Calu3 (cell line): ENCODE data around the gene ZNF670. TPM values are rescaled to one million over a fixed set of nuclear protein-coding genes. Genes with fewer than 3 reads are reported as not detected.

Source experiments
- BruUV-seq: library from RNA; stranded (reverse); fragments of 400-500 nt; replicated peaks from 2 replicates; lab custom pipeline; 2021; lab: Mats Ljungman, UMichigan
- CTCF ChIA-PET: fragments of 300-600 bp; sonication (Branson Sonifier 250); formaldehyde crosslinking; loops from one replicate; lab custom pipeline; 2022; ENCODE audit warnings: antibody characterized with exemption; lab: Charles Lee
- DNase-seq: peaks from one replicate; pipeline ENCODE4 v3.0.0; 2022
- H3K27ac Mint-ChIP-seq: one replicate; pipeline ENCODE4 v1.8.0; 2022; ENCODE audit warnings: mixed read lengths; ENCODE audit not compliant: unreplicated experiment
- H3K27me3 Mint-ChIP-seq: one replicate; pipeline ENCODE4 v1.8.0; 2022; ENCODE audit warnings: mixed read lengths; ENCODE audit not compliant: unreplicated experiment
- H3K36me3 Mint-ChIP-seq: one replicate; pipeline ENCODE4 v1.8.0; 2022; ENCODE audit warnings: mild to moderate bottlenecking, moderate library complexity, mixed read lengths; ENCODE audit not compliant: insufficient read depth, unreplicated experiment
- H3K4me1 Mint-ChIP-seq: one replicate; pipeline ENCODE4 v1.8.0; 2022; ENCODE audit warnings: mild to moderate bottlenecking, low read depth, mixed read lengths; ENCODE audit not compliant: unreplicated experiment
- H3K4me3 Mint-ChIP-seq: one replicate; pipeline ENCODE4 v1.8.0; 2022; ENCODE audit warnings: mild to moderate bottlenecking, low read depth, moderate library complexity, mixed read lengths; ENCODE audit not compliant: unreplicated experiment
- H3K9me3 Mint-ChIP-seq: one replicate; pipeline ENCODE4 v1.8.0; 2022; ENCODE audit warnings: low read depth, mixed read lengths; ENCODE audit not compliant: unreplicated experiment
- CTCF ChIP-seq: fragments of 200-600 bp; IDR thresholded peaks from one replicate; pipeline ENCODE4 v1.8.0; 2022; ENCODE audit warnings: antibody characterized with exemption; ENCODE audit not compliant: unreplicated experiment
- intact Hi-C: fragments of 100-400 bp; cut with micrococcal nuclease; formaldehyde crosslinking; loops from one replicate; pipeline ENCODE4 v1.10.0; 2022; ENCODE audit not compliant: unreplicated experiment
- total RNA-seq: library from RNA; stranded (reverse); gene quantifications from 2 replicates; pipeline ENCODE4 v1.2.3, GENCODE V29; 2022

ZNF670 gene
- total RNA-seq, 1 experiment from 2014 or later, result 6.1 TPM

- no peaks in the 10 kb centered on the region for H3K36me3 Mint-ChIP-seq
- no peak overlapping the region for H3K27ac Mint-ChIP-seq
- intact Hi-C loops, result no loop called here
- TF ChIP-seq CTCF, result no peak
- CTCF ChIA-PET, result no interaction called here
- H3K27me3 Mint-ChIP-seq, result no peaks in the 10 kb centered on the region
- no peak overlapping the region for H3K4me3 Mint-ChIP-seq
- peaks cover 8% of the 10 kb centered on the region for H3K9me3 Mint-ChIP-seq
- BruUV-seq, result no TSS peak
- no peak for DNase-seq
- H3K4me1 Mint-ChIP-seq, result no peaks in the 10 kb centered on the region
These were observed 6.7 kb upstream of the ZNF670 start for GRCh38 chr1:247085310-247085709.

GRCh38 chr1:247084771-247085170 is 6.2 kb upstream of the ZNF670 start:
- no peak overlapping the region for H3K27ac Mint-ChIP-seq
- H3K9me3 Mint-ChIP-seq, result peaks cover 8% of the 10 kb centered on the region
- no peak overlapping the region for H3K4me3 Mint-ChIP-seq
- intact Hi-C loops, result no loop called here
- no peaks in the 10 kb centered on the region for H3K36me3 Mint-ChIP-seq
- CTCF ChIA-PET, result no interaction called here
- no peaks in the 10 kb centered on the region for H3K27me3 Mint-ChIP-seq
- TF ChIP-seq CTCF, result no peak
- H3K4me1 Mint-ChIP-seq, result no peaks in the 10 kb centered on the region
- BruUV-seq, result no TSS peak
- DNase-seq, result no peak

- Mint-ChIP-seq H3K36me3 (peaks cover 27% of the 10 kb centered on the region), H3K9me3 (peaks cover 13% of the 10 kb centered on the region), H3K4me3 (peak overlapping the region; percentile 84), H3K27me3 (no peaks in the 10 kb centered on the region), H3K27ac (peak overlapping the region; percentile 67), H3K4me1 (peaks cover 10% of the 10 kb centered on the region)
- no peak for TF ChIP-seq CTCF
- no peak for DNase-seq
- CTCF ChIA-PET, result interaction anchor here (0.7 to 1.0 kb wide), 3 partner anchors 33 to 796 kb away, joined by 3 to 7 read pairs (median 3); no protein-coding TSS in a partner anchor
- intact Hi-C loops, result loop anchor here (5.0 kb wide), 1 partner anchor 72 kb away; the partner anchor contains the start of gene ZNF695
- BruUV-seq, result no TSS peak
These were observed 697 bp upstream of the ZNF670 start for GRCh38 chr1:247079141-247079874.

- no peak for TF ChIP-seq CTCF
- peak overlapping the region; percentile 67 for H3K27ac Mint-ChIP-seq
- peaks cover 10% of the 10 kb centered on the region for H3K4me1 Mint-ChIP-seq
- peak overlapping the region; percentile 84 for H3K4me3 Mint-ChIP-seq
- CTCF ChIA-PET, result no interaction called here
- H3K9me3 Mint-ChIP-seq, result peaks cover 20% of the 10 kb centered on the region
- intact Hi-C loops, result loop anchor here (5.0 kb wide), 1 partner anchor 71 kb away; the partner anchor contains the start of gene ZNF695
- H3K36me3 Mint-ChIP-seq, result peaks cover 27% of the 10 kb centered on the region
- H3K27me3 Mint-ChIP-seq, result no peaks in the 10 kb centered on the region
- DNase-seq, result no peak
- BruUV-seq, result no TSS peak
These were observed 744 bp downstream of the ZNF670 start for GRCh38 chr1:247077876-247078257.
